Stimulated activated CD4-positive, alpha-beta T cell treated with anti-CD3 and anti-CD28 coated beads, TNF-alpha, amount 100 ng/mL, for 1 hour (primary cell): ENCODE results near the gene SLC15A2.
"Not testable (repeated sequence)": the region's sequence is repeated elsewhere in the genome, so short reads cannot be mapped to it uniquely, and the experiment has no call there.

Source experiments
- DNase-seq, 3 donors: peaks; one replicate each; pipeline ENCODE4 v3.0.0-alpha.2; 2020; ENCODE audit warnings: low read depth in 3 of 3, low spot score in 1 of 3

SLC15A2 gene

DNA sequence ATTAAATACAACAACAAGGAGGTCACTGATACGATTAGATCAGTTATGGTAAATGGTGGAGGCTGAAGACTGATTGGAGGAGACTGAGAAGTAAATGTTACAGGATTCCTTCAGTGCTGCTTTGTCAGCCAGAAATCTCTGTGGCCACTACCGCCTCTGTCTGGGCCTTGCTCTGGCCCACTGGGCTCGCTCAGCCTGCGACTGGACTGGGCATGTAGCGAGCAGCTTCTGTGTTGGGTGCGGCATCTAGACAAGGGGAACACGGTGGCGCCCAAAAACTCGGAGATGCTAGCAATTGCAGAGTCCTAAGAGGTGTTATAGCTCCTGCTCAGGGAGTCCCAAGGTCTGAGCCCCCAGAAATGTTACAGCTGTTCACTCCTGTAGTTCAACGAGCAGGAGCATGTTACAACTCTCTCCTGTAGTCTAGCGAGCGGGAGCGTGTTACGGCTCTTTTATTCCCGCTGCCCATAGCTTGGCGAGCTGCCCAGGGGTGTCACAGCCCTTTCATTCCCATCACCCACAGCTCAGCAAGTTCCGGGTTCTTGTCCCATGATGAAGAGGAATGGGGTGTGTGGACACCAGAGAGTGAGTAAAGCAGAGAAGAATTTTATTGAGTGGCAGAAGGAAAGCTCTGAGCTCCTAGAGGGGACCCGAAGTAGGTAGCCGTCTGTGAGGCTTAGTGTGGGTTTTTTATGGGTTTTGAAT, 24.7 kb downstream of the SLC15A2 start:
- no peak for DNase-seq

- DNase-seq = no peak
Observed at GRCh38 chr3:121924734-121925133, 30.5 kb downstream of the SLC15A2 start.

DNA sequence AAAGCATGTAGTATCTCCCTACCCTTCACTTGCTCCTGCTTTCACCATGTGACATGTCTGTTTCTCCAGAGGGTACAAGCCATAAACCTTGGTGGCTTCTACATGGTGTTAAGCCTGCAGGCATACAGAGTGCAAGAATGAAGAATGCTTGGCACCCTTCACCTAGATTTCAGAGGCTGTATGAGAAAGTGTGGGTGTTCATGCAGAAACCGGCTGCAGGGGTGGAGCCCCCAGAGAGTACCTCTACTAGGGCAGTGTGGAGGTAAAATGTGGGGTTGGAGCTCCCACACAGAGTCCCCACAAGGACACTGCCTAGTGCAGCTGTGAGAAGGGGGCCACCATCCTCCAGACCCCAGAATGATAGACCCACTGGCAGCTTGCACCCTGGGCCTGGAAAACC, 32.2 kb downstream of the SLC15A2 start:
- DNase-seq = no peak

- DNase-seq = not testable (repeated sequence)
Observed at GRCh38 chr3:121938141-121938855, 44.1 kb downstream of the SLC15A2 start.

DNA sequence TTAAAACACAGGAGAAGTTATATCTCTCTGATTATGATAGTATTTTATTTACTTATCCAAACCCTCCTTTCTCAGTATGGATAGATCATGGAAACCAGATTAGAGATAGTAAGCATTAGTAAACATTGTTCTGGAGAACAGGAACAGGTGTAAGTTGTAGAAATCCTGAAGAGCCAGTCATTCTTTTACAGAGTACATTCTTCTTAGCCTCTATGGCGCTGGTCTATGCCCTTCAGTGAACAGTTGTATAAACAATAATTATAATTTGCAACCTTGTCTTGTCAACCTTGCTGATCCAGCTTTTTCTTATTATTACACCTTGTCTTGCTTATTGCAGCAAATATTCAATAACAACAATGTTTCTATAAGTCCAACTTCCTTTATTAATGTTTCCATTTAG, 47.4 kb downstream of the SLC15A2 start:
- no peak for DNase-seq

GRCh38 chr3:121942116-121942786, 48.0 kb downstream of the SLC15A2 start:
- DNase-seq = no peak

GRCh38 chr3:121943431-121943830, 49.2 kb downstream of the SLC15A2 start:
- no peak for DNase-seq

GRCh38 chr3:121948641-121949040, 54.4 kb downstream of the SLC15A2 start:
- DNase-seq = no peak

GRCh38 chr3:121951291-121951919, 57.2 kb downstream of the SLC15A2 start:
- no peak for DNase-seq

- no peak for DNase-seq
Observed at GRCh38 chr3:121956363-121956762, 62.2 kb downstream of the SLC15A2 start.

DNA sequence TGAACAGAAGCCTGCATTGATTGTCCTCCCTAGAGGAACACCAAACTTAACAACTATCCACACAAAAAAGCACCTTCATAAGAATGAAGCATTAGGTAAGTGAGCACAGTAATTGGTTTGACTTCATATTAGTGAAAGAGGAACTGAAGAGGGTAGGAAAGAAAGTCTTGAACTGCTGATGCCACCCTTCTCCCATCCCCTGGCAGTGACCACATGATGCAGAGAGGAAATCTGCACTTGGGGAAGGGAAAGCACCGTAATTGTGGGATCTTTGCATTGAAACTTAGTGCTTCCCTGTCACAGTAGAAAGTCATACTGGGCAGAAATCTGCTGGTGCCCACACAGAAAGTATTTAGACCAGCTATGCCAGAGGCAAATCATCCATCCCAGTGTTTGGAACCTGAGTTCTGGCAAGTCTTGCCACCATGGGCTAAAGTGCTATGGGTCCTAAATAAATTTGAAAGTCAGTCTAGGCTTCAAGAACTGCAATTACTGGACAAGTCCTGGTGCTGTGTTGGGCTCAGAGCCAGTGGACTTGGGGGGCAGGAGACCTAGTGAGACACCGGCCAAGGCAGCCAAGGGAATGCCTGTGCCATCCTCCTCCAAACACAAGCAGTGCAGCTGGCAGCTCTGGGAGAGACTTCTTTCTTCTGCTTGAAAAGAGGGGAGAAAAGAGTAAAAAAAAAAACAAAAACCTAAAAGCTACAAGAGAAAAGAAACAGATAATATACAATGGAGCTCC, 63.6 kb downstream of the SLC15A2 start:
- no peak for DNase-seq

GRCh38 chr3:121958801-121959200, 64.6 kb downstream of the SLC15A2 start:
- no peak for DNase-seq

- no peak for DNase-seq
Observed at GRCh38 chr3:121961283-121961682, 67.1 kb downstream of the SLC15A2 start.

DNA sequence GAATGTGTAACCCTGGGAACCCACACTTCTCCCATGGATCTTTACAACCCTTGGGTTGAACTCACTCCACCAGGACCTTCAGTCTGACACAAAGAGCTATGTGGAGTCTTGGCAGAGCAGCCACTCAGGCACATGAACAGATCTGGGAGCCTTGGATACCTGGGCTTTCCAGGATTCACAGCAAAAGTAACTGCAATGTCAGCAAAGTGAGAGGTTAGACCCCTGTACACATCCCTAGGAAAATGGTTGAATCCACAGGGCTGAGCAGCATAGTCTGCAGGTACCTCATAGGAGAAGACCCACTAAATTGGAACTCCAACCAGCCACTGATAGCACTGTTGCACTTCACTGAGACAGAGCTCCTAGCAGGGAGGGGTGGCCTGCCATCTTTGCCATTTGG, 68.2 kb downstream of the SLC15A2 start:
- no peak for DNase-seq

DNA sequence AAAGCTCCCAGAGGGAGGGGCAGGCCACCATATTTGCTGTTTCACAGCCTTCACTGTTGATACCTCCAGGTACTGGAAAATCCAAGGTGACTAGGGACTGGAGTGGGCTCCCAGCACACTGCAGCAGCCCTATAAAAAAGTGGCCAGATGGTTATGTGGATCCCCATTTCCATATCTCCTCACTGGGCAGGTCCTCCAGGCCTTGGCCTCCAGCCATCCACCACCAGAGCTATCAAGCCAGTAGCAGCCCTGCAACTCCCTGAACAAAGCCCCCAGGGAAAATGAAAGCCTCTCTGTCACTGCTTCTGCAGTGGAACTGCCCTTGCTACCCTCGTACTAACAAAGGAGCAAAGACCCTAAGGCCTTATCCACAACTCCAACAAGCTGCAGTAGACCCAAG, 69.4 kb downstream of the SLC15A2 start:
- no peak for DNase-seq

- DNase-seq = no peak
Observed at GRCh38 chr3:121969631-121970030, 75.4 kb downstream of the SLC15A2 start.

DNA sequence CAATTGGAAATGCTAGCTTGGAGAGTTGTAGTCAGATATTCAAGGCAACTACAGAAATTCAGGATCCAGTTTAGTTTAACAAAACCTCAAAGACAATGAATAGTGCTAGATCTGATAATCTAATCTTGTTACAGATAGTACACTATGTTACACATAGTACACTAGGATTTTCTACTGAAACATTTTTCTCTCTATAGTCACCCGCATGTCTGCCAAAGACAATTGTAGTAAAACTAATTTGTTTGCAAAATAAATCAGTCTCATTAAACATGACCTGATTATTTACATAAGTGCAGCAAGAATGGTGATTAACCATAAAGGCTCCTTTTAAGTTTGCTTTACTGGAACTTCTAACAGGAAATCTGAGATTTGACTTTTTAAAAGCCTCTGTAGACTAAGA, 75.8 kb downstream of the SLC15A2 start:
- DNase-seq = no peak

DNA sequence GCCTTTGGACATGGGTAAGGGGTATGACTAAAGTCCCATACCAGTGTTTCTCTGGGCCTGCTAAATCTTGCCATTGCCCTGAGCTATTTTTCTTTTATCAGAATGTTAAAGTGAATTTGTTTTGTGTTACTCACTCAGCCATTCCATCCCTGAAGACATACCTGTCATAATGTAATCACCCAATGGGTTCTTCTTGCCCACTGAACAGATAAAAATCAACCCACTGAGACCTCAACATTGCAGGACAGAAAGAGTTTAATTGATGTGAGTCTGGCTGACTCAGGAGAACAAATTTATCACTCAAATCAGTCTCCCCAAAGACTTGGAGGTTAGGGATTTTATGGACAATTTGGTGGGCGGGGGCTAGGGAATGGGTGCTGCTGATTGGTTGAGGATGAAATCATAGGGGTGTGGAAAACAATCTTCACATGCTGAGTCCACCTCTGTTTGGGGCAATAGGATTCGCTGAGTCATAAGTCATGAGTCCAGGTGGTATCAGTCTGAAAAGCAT, 80.5 kb downstream of the SLC15A2 start:
- DNase-seq = no peak

DNA sequence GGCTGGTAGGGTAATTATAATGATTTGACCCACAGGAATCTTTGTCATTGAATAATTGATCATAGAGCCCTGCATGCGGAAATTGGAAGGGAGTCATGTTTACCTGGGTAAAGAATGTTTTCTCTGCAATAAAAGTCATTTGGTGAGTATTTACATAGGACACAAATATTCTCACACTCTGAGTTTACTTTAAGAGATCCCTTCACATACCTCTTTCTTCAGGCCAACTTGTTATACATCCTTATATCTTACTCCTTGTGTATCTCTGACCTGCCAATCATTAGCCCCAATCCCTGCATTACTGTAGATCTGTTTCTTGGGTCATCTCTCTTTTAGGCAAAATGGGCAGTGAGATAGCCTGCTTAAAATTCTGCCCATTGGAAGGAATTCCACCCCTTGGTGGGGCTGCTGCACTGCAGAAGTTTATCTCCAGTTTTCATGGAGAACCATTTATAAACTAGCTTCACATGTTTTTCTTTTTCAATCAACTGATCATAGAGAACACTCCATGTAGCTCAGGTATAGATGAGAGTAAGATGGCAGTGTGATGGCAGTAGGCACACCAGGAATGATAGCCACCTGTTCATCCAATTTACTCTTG, 81.6 kb downstream of the SLC15A2 start:
- DNase-seq = no peak

GRCh38 chr3:121976727-121977126, 82.5 kb downstream of the SLC15A2 start:
- no peak for DNase-seq
